GM21381 (cell line): Measurements from ENCODE around the gene MAP3K2.

ENCODE experiments used
- ATAC-seq: cut with Tn5 transposase; IDR thresholded peaks from one replicate; pipeline ENCODE4 v1.9.1; 2021; ENCODE audit warnings: mild to moderate bottlenecking, moderate library complexity; ENCODE audit not compliant: unreplicated experiment

MAP3K2 gene

GRCh38 chr2:127386246-127386645 lies 1.5 kb downstream of the MAP3K2 start:
- no peak for ATAC-seq

- ATAC-seq = no peak
Measured at GRCh38 chr2:127384529-127384928, 3.2 kb downstream of the MAP3K2 start.

- ATAC-seq = no peak
Measured at GRCh38 chr2:127382831-127383230, 4.9 kb downstream of the MAP3K2 start.

- no peak for ATAC-seq
Measured at GRCh38 chr2:127381762-127382161, 6.0 kb downstream of the MAP3K2 start.

- no peak for ATAC-seq
Measured at GRCh38 chr2:127379712-127380355, 7.9 kb downstream of the MAP3K2 start.

- ATAC-seq = no peak
Measured at GRCh38 chr2:127378720-127379119, 9.1 kb downstream of the MAP3K2 start.

- no peak for ATAC-seq
Measured at GRCh38 chr2:127377262-127377661, 10.5 kb downstream of the MAP3K2 start.

GRCh38 chr2:127376257-127376656 lies 11.5 kb downstream of the MAP3K2 start:
- ATAC-seq = no peak

- ATAC-seq = no peak
Measured at GRCh38 chr2:127373362-127374083, 14.3 kb downstream of the MAP3K2 start.

GRCh38 chr2:127371037-127371436 lies 16.7 kb downstream of the MAP3K2 start:
- ATAC-seq = no peak

- no peak for ATAC-seq
Measured at GRCh38 chr2:127370010-127370409, 17.8 kb downstream of the MAP3K2 start.

GRCh38 chr2:127365211-127365643 lies 22.5 kb downstream of the MAP3K2 start:
- ATAC-seq = no peak

GRCh38 chr2:127362971-127363370 lies 24.8 kb downstream of the MAP3K2 start:
- no peak for ATAC-seq

GRCh38 chr2:127361929-127362885 lies 25.6 kb downstream of the MAP3K2 start:
- ATAC-seq = no peak

- no peak for ATAC-seq
Measured at GRCh38 chr2:127360242-127360641, 27.5 kb downstream of the MAP3K2 start.

GRCh38 chr2:127359520-127359919 lies 28.3 kb downstream of the MAP3K2 start:
- ATAC-seq = no peak

- ATAC-seq = no peak
Measured at GRCh38 chr2:127358971-127359370, 28.8 kb downstream of the MAP3K2 start.

GRCh38 chr2:127358044-127358443 lies 29.7 kb downstream of the MAP3K2 start:
- ATAC-seq = no peak

- no peak for ATAC-seq
Measured at GRCh38 chr2:127357591-127357990, 30.2 kb downstream of the MAP3K2 start.

GRCh38 chr2:127356531-127356930 lies 31.2 kb downstream of the MAP3K2 start:
- ATAC-seq = no peak

- ATAC-seq = no peak
Measured at GRCh38 chr2:127355407-127356008, 32.3 kb downstream of the MAP3K2 start.
